HL-60 (cell line): Measurements from ENCODE around the gene MYD88.

Experiments used
- CTCF ChIP-seq: IDR thresholded peaks from one replicate; pipeline ENCODE4 v1.5.1; 2011; ENCODE audit warnings: low read length, control low read depth, inconsistent platforms; ENCODE audit not compliant: insufficient read depth
- POLR2AphosphoS5 ChIP-seq: IDR thresholded peaks from 2 replicates; pipeline ENCODE4 v1.6.1; 2012; ENCODE audit warnings: low read depth
- REST ChIP-seq: IDR thresholded peaks from 2 replicates; pipeline ENCODE4 v1.6.1; 2012; ENCODE audit warnings: low read depth; ENCODE audit not compliant: insufficient replicate concordance
- SPI1 ChIP-seq: IDR thresholded peaks from 2 replicates; pipeline ENCODE4 v1.6.1; 2012; ENCODE audit warnings: low read depth, mild to moderate bottlenecking, borderline replicate concordance

- no peak for TF ChIP-seq REST
- no peak for TF ChIP-seq CTCF
- no peak for TF ChIP-seq POLR2AphosphoS5
- TF ChIP-seq SPI1, result no peak; the same call in 1 of the 2 replicates
Observed at GRCh38 chr3:38118421-38119247, 19.8 kb upstream of the MYD88 start.
